GM21529 (cell line): ENCODE results near the gene RNF182.
"Not testable (repeated sequence)": the region's sequence is repeated elsewhere in the genome, so short reads cannot be mapped to it uniquely, and the experiment has no call there.

Experiments
- ATAC-seq: cut with Tn5 transposase; IDR thresholded peaks from one replicate; pipeline ENCODE4 v1.9.1; 2021; ENCODE audit not compliant: unreplicated experiment

Gene RNF182

DNA sequence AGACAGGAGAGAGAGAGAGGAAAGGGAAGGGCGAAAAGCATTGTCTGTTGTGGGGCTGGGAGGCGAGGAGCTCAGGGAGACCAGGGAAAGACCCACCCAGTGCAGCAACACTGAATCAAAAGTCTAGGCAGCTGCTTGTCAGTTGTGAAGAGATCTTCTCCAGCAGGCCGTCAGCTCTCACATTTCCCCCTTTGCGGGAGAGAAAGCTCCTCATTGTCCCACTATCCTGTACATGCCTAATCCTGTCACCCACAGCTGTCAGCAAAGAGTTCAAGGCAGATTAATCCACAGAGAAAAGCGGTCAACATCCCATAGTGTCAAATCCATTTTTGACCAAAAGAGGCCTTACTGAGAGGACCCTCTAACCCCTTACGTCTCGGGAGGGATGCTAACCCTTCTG is 27.3 kb downstream of the RNF182 start:
- no peak for ATAC-seq

DNA sequence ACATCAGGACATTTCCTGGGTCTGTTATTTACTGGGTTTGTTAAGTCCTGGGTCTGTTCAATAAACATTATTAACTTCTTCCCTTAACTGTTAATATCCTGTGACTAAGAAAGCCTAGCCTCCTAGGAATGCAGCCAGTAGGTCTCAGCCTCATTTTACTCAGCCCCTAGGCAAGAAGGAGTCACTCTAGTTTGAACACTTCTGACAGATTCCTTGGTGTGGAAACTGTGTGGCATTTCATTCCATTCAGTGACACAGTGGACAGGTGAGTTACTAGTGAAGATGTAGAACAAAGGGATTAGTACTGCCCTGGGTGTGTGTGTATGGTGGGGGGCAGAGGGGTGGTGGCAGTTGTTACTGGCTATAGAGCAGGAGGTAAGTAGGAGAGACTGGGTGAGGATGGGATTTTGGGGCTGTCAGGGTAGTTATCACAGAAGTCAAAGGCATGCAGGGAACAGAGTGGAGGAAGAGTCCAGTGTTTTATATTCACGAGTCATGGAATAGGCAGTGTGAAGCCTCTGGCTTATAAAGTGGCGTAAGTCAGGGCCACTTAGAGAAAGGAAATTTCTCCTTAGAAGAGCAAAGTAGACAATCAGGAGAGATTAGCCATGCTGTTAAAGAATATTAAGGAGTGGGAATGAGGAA is 28.4 kb downstream of the RNF182 start:
- ATAC-seq: no peak

DNA sequence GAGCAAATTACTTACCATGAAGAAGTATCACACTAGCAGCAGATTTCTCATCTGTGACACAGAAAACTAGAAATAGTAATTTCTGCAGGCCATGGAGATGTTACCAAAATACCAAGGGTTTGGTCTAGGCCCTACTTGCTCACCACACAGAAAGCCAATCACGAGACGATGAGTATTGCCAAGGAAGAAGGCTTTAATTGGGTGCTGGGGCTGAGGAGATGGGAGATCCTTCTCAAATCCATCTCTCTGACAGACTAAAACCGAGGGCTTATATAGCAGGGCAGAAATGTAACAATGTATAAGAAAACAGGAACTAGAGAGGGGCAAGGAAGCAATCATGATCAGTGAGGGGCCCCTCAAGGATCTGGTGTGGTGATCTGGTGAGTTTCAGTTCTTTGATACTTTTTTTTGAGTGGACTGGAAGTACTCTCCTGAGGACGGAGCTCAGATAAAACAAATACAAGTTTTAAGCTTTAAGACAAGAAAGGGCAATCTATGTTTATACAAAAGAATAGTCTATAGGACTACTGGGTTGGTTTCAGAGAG is 40.9 kb downstream of the RNF182 start:
- no peak for ATAC-seq

DNA sequence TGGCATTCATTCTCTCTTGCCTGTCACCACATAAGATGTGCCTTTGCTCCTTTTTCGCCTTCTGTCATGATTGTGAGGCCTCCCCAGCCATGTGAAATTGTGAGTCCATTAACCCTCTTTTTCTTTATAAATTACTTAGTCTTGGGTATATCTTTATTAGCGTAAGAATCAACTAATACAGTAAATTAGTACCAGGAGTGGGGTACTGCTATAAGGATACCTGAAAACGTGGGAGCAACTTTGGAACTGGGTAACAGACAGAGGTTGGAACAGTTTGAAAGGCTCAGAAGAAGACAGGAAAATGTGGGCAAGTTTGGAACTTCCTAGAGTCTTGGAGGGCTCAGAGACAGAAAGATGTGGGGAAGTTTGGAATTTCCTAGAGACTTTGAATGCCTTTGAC is 46.6 kb downstream of the RNF182 start:
- ATAC-seq: no peak

DNA sequence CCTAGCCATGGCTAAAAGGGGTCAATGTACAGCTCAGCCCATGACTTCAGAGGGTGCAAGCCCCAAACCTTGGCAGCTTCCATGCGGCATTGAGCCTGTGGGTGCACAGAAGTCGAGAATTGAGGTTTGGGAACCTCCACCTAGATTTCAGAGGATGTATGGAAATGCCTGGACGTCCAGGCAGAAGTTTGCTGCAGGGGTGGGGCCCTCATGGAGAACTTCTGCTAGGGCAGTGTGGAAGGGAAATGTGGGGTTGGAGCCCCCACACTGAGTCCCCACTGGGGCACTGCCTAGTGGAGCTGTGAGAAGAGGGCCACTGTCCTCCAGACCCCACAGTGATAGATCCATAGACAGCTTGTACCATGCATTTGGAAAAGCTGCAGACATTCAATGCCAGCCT is 47.9 kb downstream of the RNF182 start:
- ATAC-seq: not testable (repeated sequence)

DNA sequence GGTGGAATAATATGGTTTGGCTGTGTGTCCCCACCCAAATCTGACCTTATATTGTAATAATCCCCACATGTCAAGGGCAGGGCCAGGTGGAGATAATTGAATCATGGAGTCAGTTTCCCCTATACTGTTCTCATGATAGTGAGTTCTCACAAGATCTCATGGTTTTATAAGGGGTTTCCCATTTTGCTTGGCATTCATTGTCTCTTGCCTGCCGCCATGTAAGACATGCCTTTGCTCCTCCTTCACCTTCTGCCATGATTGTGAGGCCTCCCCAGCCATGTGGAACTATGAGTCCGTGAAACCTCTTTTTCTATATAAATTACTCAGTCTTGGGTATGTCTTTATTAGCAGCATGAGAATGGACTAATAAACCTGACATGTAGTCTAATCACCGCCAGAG is 48.7 kb downstream of the RNF182 start:
- ATAC-seq: not testable (repeated sequence)

DNA sequence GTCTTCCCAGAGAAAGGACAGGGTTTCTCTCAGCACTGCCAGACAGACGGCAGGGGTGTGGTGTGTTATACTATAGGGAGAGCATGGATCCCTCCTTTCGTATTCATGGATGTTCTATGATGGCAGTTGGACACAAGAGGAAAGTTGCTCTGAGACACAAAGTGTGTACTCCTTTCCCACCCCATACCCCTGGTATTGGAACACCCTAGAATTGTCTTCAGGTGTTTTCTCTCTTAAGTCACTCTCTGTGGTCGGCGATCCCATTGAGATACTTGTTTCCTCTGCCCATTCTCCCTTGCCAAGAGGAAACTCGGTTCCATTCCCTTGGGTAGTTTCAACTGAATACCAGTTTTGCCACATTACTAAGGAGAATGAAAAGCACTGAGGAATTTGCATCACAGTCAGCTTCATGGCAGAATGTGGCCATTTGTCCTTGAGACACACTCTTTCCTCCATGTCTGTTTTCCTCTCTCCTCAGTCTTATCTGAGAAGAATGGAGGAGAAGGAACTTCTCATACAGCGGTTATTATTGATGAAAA is 53.4 kb downstream of the RNF182 start:
- no peak for ATAC-seq

DNA sequence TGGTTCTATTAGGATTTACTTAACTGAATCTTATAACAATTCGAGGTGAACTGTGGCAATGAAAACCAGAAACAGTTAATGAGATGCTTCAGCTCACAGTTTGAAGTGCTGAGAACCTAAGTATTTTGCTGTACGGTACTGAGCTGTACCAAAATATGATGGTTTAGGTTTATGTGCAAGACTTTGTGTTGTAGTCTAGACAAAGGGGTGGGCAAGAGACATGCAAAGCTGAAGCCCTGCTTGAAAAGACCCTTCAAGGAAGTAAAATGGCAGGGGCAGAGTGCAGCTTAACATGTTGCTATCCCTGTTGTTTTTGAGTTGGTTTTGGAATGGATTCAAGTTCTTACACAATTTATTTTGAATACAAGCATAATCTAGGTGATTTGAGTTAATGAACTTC is 54.0 kb downstream of the RNF182 start:
- ATAC-seq: no peak

DNA sequence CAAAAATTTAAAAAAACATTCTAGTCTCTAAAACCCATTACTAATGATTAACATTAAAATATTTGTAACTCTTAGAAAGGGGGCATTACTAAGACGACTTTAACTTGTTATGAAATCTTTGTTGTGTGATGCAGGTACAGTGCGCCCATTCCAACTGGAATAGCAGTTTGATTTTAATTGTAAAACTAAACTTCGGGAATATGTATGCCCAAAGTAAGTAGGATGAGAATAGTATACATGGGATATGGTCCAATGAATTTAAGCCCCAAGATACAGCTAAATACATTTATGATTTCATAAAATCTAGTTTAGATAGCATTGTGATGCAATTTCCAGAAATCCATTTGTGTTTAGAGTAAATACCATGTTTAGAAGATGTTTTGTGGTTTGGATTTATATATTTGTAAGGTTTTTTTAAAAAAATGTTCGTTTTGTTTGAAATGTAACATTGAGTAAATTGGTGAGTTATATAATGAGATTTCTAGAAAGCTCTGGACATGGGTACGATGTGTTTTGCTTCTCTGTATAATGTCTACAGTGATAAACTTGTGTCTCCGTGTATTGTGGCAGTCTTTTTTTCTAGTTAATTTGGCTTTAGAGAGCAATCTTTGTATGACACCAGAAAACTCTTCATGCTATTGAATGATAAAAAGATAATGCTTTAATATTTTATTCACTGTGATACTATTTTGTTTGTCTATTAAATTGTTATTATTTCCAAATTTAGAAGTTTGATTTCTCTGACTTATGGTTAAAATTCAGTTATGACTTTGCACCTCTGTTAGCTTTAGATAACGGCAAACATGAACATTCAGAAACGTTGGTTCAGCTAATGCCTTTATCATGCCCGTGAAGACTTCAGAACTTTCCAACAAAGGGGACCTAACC is 54.8 kb downstream of the RNF182 start:
- no peak for ATAC-seq

DNA sequence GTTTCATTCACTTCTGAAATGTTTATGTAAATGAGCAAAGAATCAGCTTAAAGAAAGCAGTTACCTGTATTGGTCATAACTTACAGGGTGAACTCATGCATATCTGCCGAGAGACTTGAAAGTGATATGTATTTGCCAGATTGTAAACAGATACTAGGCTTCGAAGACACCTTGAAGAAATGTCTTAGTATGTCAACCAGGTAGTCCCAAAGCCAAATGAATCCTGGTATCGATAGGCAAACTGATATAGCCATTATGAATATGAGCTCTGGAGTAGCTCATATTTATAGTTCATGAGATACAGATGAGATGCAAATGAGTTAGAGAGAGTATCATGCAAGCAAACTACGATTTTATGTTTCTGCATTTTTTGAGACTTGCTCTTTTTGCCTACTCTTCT is 55.8 kb downstream of the RNF182 start:
- no peak for ATAC-seq

DNA sequence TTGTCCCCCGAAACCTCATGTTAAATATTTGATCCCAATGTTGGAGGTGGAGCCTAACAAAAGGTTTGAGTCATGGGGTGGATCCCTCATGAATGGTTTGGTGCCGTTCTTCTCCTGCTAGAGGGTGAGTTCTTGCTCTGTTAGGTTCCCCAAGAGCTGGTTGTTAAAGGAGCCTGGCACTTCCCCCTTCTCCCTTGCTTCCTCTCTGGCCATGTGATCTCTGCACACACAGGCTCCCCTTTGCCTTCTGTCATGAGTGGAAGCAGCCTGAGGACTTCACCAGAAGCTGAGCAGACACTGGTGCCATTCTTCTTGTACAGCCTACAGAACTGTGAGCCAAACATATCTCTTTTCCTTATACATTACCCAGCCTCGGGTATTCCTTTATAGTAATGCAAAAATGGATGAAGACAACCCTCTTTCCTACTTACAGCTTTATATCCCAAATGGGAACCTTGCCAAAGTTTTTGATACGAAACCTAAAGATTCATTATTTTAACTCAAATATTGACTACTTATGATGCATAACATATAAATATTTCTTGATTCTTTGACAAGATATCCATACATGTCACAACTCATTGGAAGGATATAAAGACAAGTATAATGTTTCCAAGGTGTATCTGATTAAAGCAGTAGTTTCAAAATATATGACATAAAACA is 61.0 kb downstream of the RNF182 start:
- no peak for ATAC-seq

DNA sequence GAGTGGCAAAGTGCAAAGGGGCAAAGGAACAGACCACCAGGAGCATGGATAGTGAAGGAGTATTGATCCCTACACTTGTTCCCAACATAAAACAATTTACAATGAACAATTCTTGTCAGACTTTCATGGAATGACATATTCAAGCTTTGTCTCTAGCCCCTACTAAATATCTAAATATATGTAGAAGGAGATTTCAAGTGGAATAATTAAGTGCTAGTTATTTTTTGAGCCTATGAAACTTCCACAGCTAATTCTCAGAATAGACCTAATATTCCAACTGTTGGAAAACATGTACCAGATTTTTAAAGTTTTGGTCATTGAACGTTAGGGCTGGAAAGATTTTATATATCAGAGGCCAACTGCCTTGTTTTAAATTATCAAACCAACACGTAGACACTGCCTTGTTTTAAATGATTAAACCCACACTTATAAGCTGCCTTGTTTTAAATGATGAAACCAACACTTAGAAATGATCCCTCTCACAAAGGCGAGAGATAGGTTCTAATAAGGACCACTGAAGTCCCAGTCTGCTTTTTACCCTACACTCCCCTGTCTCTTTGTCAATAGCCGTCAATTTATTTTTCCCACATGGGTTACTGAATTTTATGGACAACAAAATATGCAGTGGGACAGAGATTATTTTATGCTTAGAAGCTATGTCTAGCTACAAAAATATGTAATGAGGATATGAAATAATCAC is 62.1 kb downstream of the RNF182 start:
- no peak for ATAC-seq

DNA sequence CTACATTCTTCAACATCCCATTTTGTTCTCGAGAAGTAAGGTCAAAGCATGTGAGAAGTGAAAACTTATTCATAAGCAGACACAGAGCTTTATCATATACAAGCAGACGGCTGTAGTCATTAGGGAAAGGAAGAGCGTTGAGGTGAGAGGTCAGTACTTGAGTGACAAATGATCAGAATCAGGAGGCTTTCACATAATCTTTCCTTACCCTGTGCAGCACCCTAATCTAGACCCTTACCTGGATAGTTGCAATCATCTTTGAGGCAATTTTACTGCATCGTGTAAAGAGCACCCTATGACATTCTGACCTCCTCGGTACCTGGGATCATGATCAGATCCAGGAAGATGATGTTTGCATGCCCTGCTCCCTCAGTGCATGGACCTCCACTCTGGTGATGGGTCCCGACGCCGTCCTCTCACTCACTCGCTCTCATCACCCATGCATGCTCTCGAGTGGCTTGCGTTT is 62.7 kb downstream of the RNF182 start:
- ATAC-seq: no peak

DNA sequence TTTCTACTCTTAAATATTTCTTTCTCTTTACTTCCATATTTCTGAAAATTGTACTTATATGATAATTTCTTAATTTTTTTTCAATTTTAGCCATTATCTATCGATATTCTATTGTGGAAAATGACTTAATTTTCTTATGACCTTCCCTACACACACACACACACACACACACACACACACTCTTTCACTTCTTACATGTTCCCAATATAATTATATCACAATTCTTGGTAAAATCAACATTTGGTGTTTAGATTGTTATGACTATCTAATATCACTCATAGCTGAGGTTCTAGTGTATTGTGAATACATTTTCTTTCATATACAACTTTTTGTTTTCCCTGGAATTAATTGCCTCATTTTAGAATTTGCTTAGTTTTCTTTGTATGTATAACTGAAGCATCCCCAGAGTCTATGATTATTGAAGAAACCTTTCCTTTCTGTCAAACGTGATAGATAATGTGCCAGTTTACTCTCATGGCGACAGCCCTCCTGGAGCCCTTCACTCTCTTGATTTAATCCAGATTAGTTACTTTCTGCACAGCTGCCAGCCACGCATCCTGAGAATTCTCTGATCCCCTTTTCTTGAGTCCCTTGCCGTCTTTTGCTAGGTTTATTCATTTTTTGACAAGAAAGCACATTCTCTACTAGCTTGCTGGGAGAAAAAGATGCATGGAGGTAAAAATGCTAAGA is 63.4 kb downstream of the RNF182 start:
- ATAC-seq: no peak

DNA sequence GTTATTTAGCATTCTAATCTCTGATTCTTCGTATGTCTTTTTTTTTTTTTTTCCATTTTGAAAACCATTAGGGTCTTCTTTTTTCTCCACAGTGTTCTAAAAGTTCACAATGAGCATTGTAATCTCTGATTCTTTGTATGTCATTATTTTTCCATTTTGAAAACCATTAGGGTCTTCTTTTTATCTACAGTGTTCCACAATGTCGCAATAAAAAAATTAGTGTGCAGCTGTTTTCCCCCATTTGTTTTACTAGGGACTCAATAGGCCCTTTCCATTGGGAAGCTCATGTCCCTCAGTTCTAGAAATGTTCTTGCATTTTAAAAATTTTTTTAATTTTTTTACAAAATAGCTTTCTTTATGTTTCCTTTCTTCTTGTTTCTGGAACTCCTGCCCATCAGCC is 64.2 kb downstream of the RNF182 start:
- ATAC-seq: no peak

DNA sequence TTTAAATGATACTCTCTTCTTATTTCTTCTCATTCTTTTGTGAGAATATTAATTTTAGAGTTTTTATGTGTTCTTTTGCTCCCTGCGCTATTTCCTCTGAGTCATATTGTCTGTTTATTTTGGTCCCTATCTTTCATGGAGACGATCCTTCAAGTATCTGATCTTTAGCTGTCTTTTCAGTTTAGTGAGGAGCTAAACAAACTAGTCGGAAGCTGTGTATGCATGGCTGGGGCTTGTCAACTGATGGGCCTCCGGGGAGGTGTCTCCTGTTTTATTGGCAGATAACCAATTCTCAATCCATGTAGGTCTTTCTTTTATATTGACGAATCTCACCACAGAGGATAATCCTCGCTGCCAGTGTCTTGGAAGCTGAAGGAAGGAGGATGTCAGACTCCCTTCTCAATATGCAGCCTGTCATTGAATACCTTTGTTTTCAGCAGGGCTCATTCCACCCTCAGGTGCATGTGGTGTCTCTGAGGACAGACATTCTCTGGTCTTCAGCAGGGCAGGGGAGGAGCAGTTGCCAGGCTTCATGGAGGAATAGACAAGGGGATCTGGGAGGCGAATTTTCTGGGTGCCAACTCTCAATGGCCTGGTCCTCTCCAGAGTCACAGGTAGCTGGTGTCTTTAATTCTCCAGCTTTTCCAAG is 64.9 kb downstream of the RNF182 start:
- ATAC-seq: no peak

DNA sequence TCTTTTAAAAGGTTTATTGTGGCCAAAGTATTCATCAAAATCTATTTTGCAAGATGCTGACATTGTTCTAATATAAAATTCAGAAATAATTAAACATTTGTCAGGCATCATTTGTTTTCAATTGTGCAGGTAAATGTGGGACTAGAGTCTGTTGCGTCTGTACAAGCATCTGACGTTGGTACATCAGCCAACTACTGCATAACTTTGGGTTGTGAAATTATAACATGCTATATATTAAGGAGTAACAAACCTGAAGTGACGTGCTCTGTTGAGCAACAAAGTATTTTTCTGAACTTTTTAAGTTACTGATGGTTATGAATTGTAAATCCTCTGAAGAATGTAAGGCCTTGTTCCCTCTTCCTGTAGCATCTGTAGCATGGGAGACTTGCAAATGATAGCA is 66.0 kb downstream of the RNF182 start:
- ATAC-seq: no peak

DNA sequence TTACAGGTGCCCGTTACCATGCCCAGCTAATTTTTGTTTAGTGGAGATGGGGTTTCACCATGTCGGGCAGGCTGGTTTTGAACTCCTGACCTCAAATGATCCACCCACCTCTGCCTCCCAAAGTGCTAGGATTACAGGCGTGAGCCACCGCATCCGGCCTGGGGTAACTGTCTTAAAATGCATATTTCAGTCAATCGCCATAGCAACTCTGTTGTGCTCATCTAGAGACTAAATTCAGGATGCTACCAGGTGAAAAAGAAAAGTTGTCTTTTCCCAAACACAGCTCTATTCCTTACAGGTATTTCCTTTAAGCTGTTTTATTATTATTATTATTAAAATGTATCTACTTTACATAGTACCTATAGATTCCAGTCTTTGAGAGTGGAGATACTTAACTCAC is 66.6 kb downstream of the RNF182 start:
- no peak for ATAC-seq

DNA sequence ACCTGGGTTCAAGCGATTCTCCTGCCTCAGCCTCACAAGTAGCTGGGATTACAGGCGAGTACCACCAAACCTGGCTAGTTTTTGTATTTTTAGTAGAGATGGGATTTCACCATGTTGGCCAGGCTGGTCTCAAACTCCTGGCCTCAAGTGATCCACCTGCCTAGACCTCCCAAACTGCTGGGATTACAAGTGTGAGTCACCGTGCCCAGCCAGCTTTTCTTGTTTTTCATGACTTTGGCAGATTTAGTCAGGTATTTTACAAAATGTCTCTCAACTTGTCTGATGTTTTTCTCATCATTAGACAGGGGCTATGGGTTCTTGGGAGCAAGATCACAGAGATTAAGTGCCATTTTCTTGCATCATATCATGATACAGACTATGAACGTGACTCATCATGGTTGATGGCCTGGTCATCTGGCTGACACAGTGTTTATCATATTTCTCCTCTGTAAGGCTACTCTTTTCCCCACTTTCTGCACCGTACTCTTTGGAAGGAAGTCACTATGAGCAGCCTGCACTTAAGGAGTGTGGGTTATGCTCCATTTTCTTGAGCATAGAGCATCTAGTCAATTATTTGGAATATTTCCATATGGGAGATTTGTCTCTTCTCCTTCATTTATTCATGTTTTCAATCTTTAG is 67.8 kb downstream of the RNF182 start:
- no peak for ATAC-seq
